GM23338 (cell line): ENCODE measurements around the gene PCSK5. TPM values are rescaled to one million over a fixed set of nuclear protein-coding genes. Genes with fewer than 3 reads are reported as not detected.

Source experiments
- ATAC-seq: fragments of 200-7000 bp; cut with Tn5 transposase; 3 replicates; pipeline ENCODE4 v1.9.1; 2020
- DNase-seq: peaks from one replicate; pipeline ENCODE4 v3.0.0-alpha.2; 2015; ENCODE audit warnings: low spot score
- H2AFZ ChIP-seq: fragments of 200-600 bp; sonication (generic); 2 replicates; pipeline ENCODE4 v1.8.0; 2016; ENCODE audit warnings: antibody characterized with exemption, mild to moderate bottlenecking, moderate library complexity
- H3F3A ChIP-seq: fragments of 200-600 bp; sonication (generic); replicated peaks from 2 replicates; pipeline ENCODE4 v1.8.0; 2017; ENCODE audit warnings: antibody characterized with exemption, mixed run types, low read depth
- H3K27ac ChIP-seq: fragments of 200-600 bp; sonication (generic); 2 replicates; pipeline ENCODE4 v1.6.1; 2016; ENCODE audit warnings: low read depth
- H3K27me3 ChIP-seq: fragments of 200-600 bp; sonication (generic); 2 replicates; pipeline ENCODE4 v1.8.0; 2016; ENCODE audit warnings: mild to moderate bottlenecking, mixed run types, moderate library complexity; ENCODE audit not compliant: insufficient read depth
- H3K36me3 ChIP-seq: fragments of 200-600 bp; sonication (generic); 2 replicates; pipeline ENCODE4 v1.8.0; 2016; ENCODE audit warnings: mild to moderate bottlenecking; ENCODE audit not compliant: insufficient read depth
- H3K4me1 ChIP-seq: fragments of 200-600 bp; sonication (generic); 2 replicates; pipeline ENCODE4 v1.8.0; 2016; ENCODE audit warnings: mild to moderate bottlenecking, moderate library complexity; ENCODE audit not compliant: insufficient read depth
- H3K4me2 ChIP-seq: fragments of 200-600 bp; sonication (generic); 2 replicates; pipeline ENCODE4 v1.7.1; 2017; ENCODE audit warnings: mixed run types
- H3K4me3 ChIP-seq: fragments of 200-600 bp; sonication (generic); 2 replicates; pipeline ENCODE4 v1.6.1; 2016; ENCODE audit warnings: mixed run types
- H3K79me2 ChIP-seq: fragments of 200-600 bp; sonication (generic); replicated peaks from 2 replicates; pipeline ENCODE4 v1.8.0; 2017; ENCODE audit warnings: mild to moderate bottlenecking; ENCODE audit not compliant: insufficient read depth
- H3K9me2 ChIP-seq: fragments of 200-600 bp; sonication (generic); 2 replicates; pipeline ENCODE4 v1.8.0; 2017; ENCODE audit not compliant: insufficient read depth
- H4K20me1 ChIP-seq: fragments of 200-600 bp; sonication (generic); replicated peaks from 2 replicates; pipeline ENCODE4 v1.8.0; 2017; ENCODE audit warnings: mild to moderate bottlenecking; ENCODE audit not compliant: insufficient read depth
- H3K27ac Mint-ChIP-seq: 2 replicates; pipeline ENCODE4 v1.8.0; 2020; ENCODE audit warnings: inconsistent platforms, mild to moderate bottlenecking, moderate library complexity, mixed read lengths
- H3K27me3 Mint-ChIP-seq: 3 replicates; pipeline ENCODE4 v1.8.0; 2022; ENCODE audit warnings: low read depth, mild to moderate bottlenecking, moderate library complexity, mixed read lengths, inconsistent platforms; ENCODE audit not compliant: insufficient read depth, poor library complexity
- H3K36me3 Mint-ChIP-seq: 3 replicates; pipeline ENCODE4 v1.8.0; 2021; ENCODE audit warnings: low read depth, mild to moderate bottlenecking, inconsistent platforms, moderate library complexity, mixed read lengths
- H3K4me1 Mint-ChIP-seq: 3 replicates; pipeline ENCODE4 v1.8.0; 2020; ENCODE audit warnings: mild to moderate bottlenecking, inconsistent platforms, mixed read lengths
- H3K4me3 Mint-ChIP-seq: 3 replicates; pipeline ENCODE4 v1.8.0; 2021; ENCODE audit warnings: moderate library complexity, mild to moderate bottlenecking, inconsistent platforms, mixed read lengths
- H3K9me3 Mint-ChIP-seq: 3 replicates; pipeline ENCODE4 v1.8.0; 2020; ENCODE audit warnings: moderate library complexity, mild to moderate bottlenecking, inconsistent platforms, mixed read lengths
- CREB1 ChIP-seq: fragments of 250-450 bp; sonication (Bioruptor Pico); IDR thresholded peaks from 2 replicates; pipeline ENCODE4 v1.5.0; 2020; ENCODE audit warnings: low read depth, mild to moderate bottlenecking, moderate library complexity
- CTCF ChIP-seq, 2 experiments: fragments of 200-600 bp in 1 of 2; sonication (generic) in 1 of 2; conservative IDR thresholded peaks; 2 replicates each; pipeline versions ENCODE4 v1.5.1 to v1.6.1; 2016 to 2017; ENCODE audit warnings: antibody characterized with exemption in 2 of 2, low read depth in 2 of 2, mild to moderate bottlenecking in 2 of 2, moderate library complexity in 1 of 2
- NANOG ChIP-seq: IDR thresholded peaks from 2 replicates; pipeline ENCODE4 v1.6.1; 2016; ENCODE audit warnings: antibody characterized with exemption, borderline replicate concordance
- REST ChIP-seq: IDR thresholded peaks from one replicate; pipeline ENCODE4 v1.6.1; 2018; ENCODE audit warnings: antibody characterized with exemption; ENCODE audit not compliant: unreplicated experiment
- STAT1 ChIP-seq: IDR thresholded peaks from one replicate; pipeline ENCODE4 v1.6.1; 2016; ENCODE audit warnings: antibody characterized with exemption; ENCODE audit not compliant: unreplicated experiment
- ZNF114 ChIP-seq: fragments of 250-450 bp; sonication (Bioruptor Pico); IDR thresholded peaks from 2 replicates; pipeline ENCODE4 v1.5.0; 2020; ENCODE audit warnings: mild to moderate bottlenecking, moderate library complexity
- ZNF462 ChIP-seq: fragments of 250-450 bp; sonication (Bioruptor Pico); IDR thresholded peaks from 2 replicates; pipeline ENCODE4 v1.5.0; 2020; ENCODE audit warnings: mild to moderate bottlenecking, moderate library complexity
- polyA plus RNA-seq: library from polyadenylated mRNA; unstranded; fragments of >200 nt; fragmentation: Nextera tagmentation; extraction: Ambion mirVana; gene quantifications from 2 replicates; pipeline ENCODE4 v1.2.1, GENCODE V29; 2016
- total RNA-seq: library from RNA; depleted of rRNA; stranded (reverse); fragments of >200 nt; shearing (Covaris generic); gene quantifications from 2 replicates; pipeline ENCODE4 v1.2.3, GENCODE V29; 2014

Gene PCSK5
- total and polyA plus RNA-seq, 2 experiments from 2014 or later = 12.3 to 34.8 TPM

GRCh38 chr9:76378367-76379073 lies 488.0 kb downstream of the PCSK5 start:
- Histone ChIP-seq H4K20me1 (no peaks in the 10 kb centered on the region), H3K36me3 (no peaks in the 10 kb centered on the region), H3K27ac (no peak overlapping the region), H3K27me3 (no peaks in the 10 kb centered on the region), H3K4me2 (no peak overlapping the region), H3K4me3 (no peak overlapping the region), H3F3A (no peaks in the 10 kb centered on the region), H3K4me1 (no peaks in the 10 kb centered on the region), H3K79me2 (no peaks in the 10 kb centered on the region), H3K9me2 (no peaks in the 10 kb centered on the region; the same call in 1 of the 2 replicates), H2AFZ (no peak overlapping the region)
- DNase-seq (no peak), ATAC-seq (no peak)
- 0 out of 3 replicates have a peak, but pooled peaks cover 1% of the 10 kb centered on the region for H3K36me3 Mint-ChIP-seq
- H3K4me3 Mint-ChIP-seq = no peak overlapping the region
- peaks cover 7% of the 10 kb centered on the region; the same call in 2 of the 3 replicates for H3K4me1 Mint-ChIP-seq
- H3K9me3 Mint-ChIP-seq = no peaks in the 10 kb centered on the region
- no peaks in the 10 kb centered on the region for H3K27me3 Mint-ChIP-seq
- TF ChIP-seq CTCF (conservative IDR thresholded peaks at IDR 0.05; ENCODE audit: low read depth in 2 of 2) (no peak), STAT1 (no peak), CREB1 (CRISPR knock-in tag) (no peak), NANOG (no peak), ZNF462 (no peak), REST (no peak), ZNF114 (CRISPR knock-in tag) (no peak)
- no peak overlapping the region for H3K27ac Mint-ChIP-seq
